NCI-H2107 (cell line): ENCODE data around the gene RGS19.

Experiments used
- DNase-seq: peaks from one replicate; lab custom pipeline; 2025; lab: John Stamatoyannopoulos, UW

RGS19 gene

GRCh38 chr20:64077094-64077493 is 2.2 kb downstream of the RGS19 start:
- DNase-seq, result no peak

GRCh38 chr20:64076061-64076997 is 3.0 kb downstream of the RGS19 start:
- no peak for DNase-seq

GRCh38 chr20:64075556-64075955 is 3.8 kb downstream of the RGS19 start:
- no peak for DNase-seq

DNA sequence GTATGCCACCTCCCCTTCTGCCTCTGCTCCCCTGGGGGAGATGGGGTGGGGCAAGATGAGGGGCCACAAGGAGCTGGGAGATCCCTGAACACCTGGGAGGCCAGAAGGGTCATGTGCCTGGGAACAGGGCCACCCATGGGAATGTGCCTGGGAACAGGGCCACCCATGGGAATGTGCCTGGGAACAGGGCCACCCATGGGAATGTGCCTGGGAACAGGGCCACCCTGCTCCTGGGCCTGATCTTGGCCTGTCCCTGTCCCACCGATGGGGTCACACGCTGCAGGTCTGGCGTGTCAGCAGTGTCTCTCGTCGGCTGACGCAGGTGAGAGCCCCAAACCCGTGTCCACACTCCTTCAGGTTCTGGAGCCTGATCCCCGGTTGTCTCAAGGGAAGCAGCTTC is 4.4 kb downstream of the RGS19 start:
- no peak for DNase-seq

- DNase-seq, result no peak
These were observed 5.0 kb downstream of the RGS19 start for GRCh38 chr20:64074184-64074789.

DNA sequence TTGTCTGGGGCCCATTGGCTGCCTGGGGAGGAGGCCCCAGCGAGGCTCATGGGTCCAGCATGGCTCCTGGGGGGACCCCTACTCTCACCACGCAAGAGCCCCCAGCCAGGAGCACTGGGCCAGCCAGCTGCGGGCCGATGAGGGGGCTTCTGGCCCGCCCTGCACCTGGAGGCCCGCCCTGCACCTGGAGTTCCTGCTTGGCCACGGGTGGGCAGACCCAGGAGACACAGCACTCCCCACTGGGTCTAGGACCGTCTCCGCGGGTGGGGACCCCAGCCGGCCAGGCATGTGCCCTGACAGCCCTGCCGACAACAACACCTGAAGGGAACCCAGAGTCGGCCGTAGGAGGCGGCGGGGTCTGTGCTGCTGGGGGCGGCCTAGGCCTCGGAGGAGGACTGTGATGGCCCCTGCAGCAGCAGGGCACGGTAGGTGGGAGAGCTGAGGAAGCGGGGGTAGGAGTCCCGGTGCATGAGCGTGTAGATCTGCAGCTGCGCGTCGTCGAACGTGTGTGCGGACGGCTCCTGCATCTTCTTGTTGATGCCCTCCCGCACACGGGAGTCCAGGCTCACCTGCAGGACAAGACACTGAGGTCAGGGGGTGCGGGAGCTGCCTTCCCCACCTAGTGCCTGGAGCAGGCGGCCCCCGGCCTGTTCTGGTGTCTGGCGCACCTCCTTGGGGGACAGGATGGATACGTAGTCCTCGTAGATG is 5.7 kb downstream of the RGS19 start:
- DNase-seq, result no peak

GRCh38 chr20:64072498-64073063 is 6.7 kb downstream of the RGS19 start:
- no peak for DNase-seq

GRCh38 chr20:64071341-64072332 is 7.7 kb downstream of the RGS19 start:
- no peak for DNase-seq

DNA sequence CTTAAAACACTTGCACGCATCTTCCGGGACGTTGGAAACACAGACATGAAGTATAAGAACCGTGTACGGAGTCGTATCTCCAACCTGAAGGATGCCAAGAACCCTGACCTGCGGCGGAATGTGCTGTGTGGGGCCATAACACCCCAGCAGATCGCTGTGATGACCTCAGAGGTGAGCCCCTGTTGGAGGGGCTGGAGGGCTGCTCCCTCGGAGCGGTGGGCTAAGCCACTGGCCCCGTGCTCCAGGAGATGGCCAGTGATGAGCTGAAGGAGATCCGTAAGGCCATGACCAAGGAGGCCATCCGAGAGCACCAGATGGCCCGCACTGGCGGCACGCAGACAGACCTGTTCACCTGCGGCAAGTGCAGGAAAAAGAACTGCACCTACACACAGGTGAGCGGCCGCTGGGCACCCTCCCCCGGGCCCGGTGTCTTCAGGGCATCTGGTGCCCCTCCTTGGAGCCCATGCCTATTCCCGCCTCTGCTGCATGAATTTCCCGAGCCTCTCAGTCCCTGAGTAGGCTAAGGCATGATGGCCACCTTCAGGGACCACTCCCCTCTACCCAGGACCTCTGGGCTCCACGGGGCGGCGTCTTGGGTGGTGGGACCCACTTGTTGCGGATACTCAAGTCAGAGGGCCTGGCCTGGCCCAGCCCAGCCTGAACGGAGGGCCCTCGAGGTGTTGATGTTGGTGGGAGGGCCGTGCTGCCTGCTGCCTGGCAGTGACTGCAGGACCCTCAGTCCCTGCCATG is 8.9 kb downstream of the RGS19 start:
- no peak for DNase-seq

GRCh38 chr20:64069614-64070243 is 9.6 kb downstream of the RGS19 start:
- no peak for DNase-seq

- no peak for DNase-seq
These were observed 10.1 kb downstream of the RGS19 start for GRCh38 chr20:64069209-64069613.

GRCh38 chr20:64068386-64069208 is 10.7 kb downstream of the RGS19 start:
- no peak for DNase-seq

- DNase-seq, result no peak
These were observed 11.5 kb downstream of the RGS19 start for GRCh38 chr20:64067733-64068307.

GRCh38 chr20:64067005-64067632 is 12.2 kb downstream of the RGS19 start:
- no peak for DNase-seq

- no peak for DNase-seq
These were observed 13.4 kb downstream of the RGS19 start for GRCh38 chr20:64065974-64066343.

GRCh38 chr20:64065062-64065973 is 14.0 kb downstream of the RGS19 start:
- DNase-seq, result no peak

GRCh38 chr20:64064145-64064698 is 15.1 kb downstream of the RGS19 start:
- no peak for DNase-seq
